ENCODE data around the gene TENM4.
"Not testable (repeated sequence)": the region's sequence is repeated elsewhere in the genome, so short reads cannot be mapped to it uniquely, and the experiment has no call there.

TENM4 gene

GRCh38 chr11:79244241-79244772 is 196.5 kb downstream of the TENM4 start:
- ATAC-seq (no peak), DNase-seq (no peak)

- ATAC-seq (no peak), DNase-seq (no peak)
Measured at GRCh38 chr11:79243422-79244210, 197.2 kb downstream of the TENM4 start.

GRCh38 chr11:79242616-79243015 is 198.2 kb downstream of the TENM4 start:
- DNase-seq: no peak
- ATAC-seq: no peak

DNA sequence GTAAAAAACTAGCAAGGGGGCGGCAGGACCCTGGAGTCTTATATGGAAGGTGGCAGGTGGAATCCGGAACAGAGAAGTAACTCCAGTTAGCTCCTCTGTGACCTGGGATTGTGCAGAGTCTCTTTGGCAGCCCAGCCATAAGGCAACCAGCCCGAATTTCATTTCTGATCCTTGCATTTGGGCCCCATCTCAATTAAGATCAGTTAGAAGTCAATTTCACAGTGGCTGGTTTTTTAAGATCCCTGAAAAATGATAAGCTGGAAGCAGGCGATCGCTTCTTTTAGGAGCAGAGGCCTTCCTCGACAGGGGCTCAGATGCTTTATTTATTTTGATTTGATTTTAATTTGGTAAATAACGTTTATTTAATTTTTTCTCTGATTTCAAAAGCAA is 199.0 kb downstream of the TENM4 start:
- DNase-seq: no peak
- no peak for ATAC-seq

DNA sequence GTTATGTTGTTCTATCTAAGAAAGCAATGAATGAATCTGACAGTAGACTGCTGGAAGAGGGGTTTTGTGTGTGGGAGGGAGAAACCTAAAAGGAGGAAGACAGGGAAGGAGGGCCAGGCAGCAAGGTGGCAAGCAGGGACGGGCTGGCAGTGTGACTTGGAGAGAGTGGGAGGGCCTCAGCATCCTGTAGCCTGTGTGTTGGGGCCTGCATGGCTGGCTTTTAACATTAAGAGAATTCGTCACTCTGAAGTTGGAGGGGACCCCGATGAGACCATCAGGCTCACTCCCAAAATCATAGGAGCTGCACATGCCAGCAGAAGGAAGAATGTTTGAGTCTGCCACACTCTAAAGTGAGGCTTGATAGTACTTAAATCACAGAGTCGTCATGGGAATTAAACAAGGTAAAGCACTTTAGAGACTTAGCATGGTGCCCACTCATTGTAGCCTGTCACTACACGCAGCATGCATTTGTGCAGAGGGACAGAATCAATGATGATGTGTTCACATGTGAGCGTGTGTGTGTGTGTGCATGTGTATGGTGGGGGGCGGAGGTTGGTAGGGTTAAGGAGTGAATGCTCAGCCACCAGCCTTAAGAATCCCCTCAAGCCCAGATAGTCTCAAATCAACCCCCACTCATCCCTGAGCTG is 199.5 kb downstream of the TENM4 start:
- DNase-seq: no peak
- ATAC-seq: no peak

DNA sequence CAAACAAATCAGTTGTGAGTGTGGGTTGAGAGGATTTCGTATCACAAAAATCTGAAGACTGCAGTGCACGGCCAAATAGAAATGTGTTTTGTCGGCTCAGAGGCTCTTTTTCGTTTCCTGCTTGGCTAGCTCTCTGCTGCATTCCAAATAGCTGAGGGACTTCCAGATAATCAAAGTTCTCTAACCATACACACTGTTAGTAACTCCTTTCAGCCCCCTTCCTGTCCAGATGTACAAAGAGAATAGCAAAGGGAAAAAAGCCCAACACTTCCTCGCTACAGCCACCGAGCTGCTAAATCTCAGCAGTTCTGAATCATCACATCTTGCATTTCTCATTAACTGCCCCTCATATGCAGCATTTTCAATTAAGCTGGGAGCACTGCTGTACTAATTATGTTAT is 203.1 kb downstream of the TENM4 start:
- ATAC-seq (no peak), DNase-seq (no peak)

- ATAC-seq (no peak), DNase-seq (no peak)
Measured at GRCh38 chr11:79237091-79237490, 203.7 kb downstream of the TENM4 start.

DNA sequence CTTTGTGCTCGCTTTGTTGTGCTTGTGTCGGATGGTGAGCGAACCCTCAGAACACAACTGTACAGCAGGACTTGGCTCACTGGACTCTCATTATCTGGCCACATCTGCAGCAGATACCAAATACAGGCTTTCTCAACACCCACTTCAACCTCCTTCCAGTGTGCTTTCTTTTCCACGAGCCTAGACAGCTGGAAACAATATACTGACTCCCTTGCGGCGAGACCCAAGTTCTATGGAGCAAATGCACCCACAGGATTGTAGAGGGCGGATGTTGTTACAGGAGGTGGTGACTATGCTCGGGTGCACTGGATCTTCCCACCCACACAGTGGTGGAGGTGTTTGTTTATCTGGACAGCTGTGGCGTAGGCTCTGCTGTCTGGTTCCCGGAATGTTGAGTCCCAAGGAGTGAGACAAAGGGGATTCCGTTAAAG is 204.3 kb downstream of the TENM4 start:
- DNase-seq: no peak
- ATAC-seq: no peak

GRCh38 chr11:79235696-79236095 is 205.1 kb downstream of the TENM4 start:
- DNase-seq (no peak), ATAC-seq (no peak)

DNA sequence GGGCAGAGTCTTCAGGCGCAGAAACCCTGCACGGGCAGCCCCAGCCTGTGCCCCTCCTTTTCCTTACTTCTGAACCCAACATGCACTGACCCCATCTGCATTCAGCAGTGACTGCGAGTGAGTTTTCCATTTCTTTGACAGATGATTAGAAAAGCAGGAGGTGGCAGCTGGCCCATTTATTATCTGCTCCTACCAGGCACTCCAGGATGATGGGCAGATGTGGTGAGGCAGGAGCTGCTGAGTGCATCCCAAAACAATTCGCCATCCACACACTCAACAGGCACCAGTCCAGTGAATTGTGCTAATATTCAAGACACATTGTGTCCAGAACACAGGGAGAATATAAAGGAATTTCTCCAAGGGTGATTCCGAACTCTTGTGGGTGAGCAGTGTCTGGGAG is 208.5 kb downstream of the TENM4 start:
- no peak for ATAC-seq
- DNase-seq: no peak

- ATAC-seq (no peak), DNase-seq (no peak)
Measured at GRCh38 chr11:79229047-79229446, 211.8 kb downstream of the TENM4 start.

GRCh38 chr11:79227767-79228755 is 212.8 kb downstream of the TENM4 start:
- no peak for ATAC-seq
- DNase-seq: no peak

DNA sequence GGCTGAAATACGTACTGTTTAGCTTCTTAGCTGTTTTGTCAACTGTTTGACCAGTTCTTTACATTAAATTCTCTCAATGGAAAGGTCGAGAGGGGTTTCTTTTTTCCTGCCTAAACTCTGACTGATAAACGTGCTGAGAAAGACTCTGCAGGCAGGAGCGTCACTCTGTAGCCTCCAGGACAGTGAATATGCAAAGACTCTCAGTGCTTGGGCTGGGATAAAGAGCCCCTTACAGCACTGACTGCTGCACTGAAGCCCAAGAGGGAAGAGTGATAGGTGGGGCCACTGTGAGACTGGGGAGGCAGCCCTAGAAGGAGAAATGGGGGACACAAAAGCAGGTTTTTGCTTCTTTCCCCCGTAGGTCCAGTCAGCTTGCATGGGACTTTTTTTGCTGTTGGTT is 213.5 kb downstream of the TENM4 start:
- no peak for DNase-seq
- ATAC-seq: no peak

- DNase-seq: no peak
- ATAC-seq: no peak
Measured at GRCh38 chr11:79226126-79226525, 214.7 kb downstream of the TENM4 start.

- DNase-seq, ATAC-seq: not testable (repeated sequence)
Measured at GRCh38 chr11:79222163-79222562, 218.7 kb downstream of the TENM4 start.

DNA sequence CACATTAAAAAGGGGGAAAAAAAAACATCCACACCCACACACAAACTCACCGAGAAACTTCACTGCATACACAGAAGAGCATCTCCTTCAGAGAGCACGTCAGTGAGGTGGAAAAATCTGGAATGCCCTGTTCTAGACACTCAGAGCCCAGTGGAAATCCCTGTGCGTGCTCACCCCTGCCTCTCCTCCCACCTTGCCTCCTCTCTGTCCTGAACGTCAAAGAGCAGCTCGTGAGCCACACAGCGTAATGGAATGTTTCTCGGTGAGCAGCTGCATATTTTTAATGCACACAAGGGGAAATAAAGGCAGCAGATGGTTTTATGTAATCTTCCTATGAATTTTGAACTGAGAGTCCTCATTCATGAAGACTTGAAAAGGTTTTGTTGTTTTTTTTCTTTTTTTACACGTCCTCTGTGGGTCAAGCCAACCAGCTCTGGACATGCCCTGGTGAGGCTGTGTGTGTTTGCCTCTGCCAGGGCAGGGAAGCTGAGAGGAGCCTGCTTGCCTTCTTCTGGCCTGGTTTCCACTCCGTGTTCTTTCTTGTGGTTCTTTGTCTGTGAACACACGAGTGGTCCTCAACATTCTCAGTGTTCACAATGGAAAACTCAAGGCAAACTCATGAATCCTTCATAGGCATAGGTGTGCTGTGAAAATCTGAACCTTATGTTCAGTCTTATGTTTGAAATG is 219.2 kb downstream of the TENM4 start:
- ATAC-seq (no peak), DNase-seq (no peak)

DNA sequence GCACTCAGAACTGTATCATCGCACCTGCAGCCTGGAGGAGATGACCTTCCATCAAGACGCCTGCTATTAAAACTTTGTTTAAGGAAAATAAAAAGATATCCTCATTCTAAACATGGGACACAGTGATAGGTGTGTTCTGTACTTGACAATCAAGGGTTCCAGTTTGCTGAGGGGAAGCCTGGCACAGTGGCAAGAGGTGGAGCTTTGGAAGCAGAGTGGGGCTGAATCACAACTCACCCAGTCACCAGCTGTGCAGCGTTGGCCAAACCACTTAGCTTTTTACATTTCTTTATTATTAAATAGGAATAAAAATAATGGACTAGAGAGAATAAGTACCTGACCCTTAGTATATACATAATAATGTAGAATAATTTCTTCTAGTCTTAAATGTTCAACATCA is 220.7 kb downstream of the TENM4 start:
- DNase-seq (no peak), ATAC-seq (no peak)

DNA sequence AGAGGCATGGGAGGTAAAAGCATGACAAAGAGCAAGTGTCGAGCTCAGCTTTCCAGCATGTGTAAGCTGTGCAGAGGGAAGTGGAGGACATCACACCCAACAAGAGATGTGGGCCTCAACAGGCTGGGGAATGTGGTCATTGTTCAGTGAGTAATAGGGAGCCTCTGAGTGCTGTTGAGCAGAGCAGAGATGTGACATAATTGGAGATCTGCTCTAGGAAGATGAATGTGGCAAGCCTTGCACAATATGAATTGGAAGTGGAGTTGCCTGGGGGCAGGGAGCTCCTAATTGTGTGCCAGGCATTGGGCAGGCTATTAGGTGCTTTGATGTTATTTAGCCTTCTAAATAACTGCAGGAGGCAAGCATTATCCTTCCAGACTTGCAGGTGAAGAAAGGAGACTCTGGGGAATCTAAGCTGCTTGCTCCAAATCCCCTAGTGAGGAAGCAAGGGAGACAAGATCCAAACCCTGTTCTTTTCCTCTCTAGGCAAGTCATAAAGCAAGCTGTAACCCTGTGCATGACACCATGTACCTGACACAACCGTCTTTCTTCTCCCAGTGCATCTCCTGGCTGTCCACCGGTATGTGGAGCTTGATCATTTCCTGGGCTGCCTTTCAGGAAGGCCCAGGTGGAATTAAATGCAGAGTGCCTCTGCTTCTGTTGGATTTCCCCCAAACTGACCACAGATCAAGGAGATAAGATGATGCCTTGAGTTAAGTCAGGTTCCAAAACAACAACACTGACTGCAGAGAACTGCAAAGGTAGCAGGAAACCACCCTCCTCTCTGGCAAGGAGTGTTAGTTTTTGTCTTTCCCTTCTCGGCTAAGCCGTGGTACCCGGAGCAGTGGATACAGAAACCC is 221.4 kb downstream of the TENM4 start:
- no peak for ATAC-seq
- no peak for DNase-seq

DNA sequence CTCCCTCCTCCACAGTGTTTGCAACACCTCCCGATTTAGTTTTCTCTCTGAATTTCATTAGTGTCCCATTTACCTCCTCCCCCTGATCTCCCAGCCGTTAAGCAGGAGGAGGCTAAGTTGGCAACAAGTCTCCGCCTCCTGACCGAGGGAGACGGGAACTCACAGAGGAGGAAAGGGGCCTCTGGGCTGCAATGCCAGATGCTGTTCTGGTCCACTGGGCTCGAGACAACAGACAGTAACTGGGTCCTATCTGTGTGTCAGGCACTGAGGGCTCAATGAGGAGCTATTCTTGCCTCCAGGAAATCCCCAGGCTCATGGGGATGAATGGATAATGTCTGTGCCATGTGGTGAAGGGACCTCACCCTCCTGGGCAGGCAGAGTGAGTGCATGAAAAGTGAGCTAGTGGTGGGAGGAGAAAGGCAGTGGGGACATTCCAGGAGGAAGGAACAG is 228.1 kb downstream of the TENM4 start:
- ATAC-seq: no peak

GRCh38 chr11:79209540-79210266 is 231.1 kb downstream of the TENM4 start:
- DNase-seq (no peak), ATAC-seq (no peak)

More for the DNA sequence above, 228.1 kb downstream of the TENM4 start:
- no peak for DNase-seq
